ENCODE measurements around the gene TCEAL4. TPM values are rescaled to one million over a fixed set of nuclear protein-coding genes. Genes with fewer than 3 reads are reported as not detected.

Gene TCEAL4
- total RNA-seq, 1 donor = 45.3 TPM

- no peak for TF ChIP-seq CTCF (IDR thresholded peaks at IDR 0.05; ENCODE audit: insufficient read depth, low read depth, low read length)
- H3K4me3 ChIP-seq (ENCODE audit: low read depth, low read length) = peak within 1 kb of the TSS; percentile 69
- DNase-seq (ENCODE audit: low read depth) = peak; percentile 44
Measured at GRCh38 chrX:103628386-103629317, 43.3 kb downstream of the TCEAL4 start, which contains the start of gene TCEAL1. TSS of gene TCEAL1 (plus strand) at chrX:103628975. CDS start at chrX:103629917, 942 bp downstream.

- peak; percentile 59 for TF ChIP-seq CTCF (IDR thresholded peaks at IDR 0.05; ENCODE audit: insufficient read depth, low read depth, low read length)
- DNase-seq (ENCODE audit: low read depth) = peak; percentile 71
Measured at GRCh38 chrX:103629318-103630170, 44.2 kb downstream of the TCEAL4 start.

GRCh38 chrX:103630171-103630511, 44.8 kb downstream of the TCEAL4 start:
- TF ChIP-seq CTCF (IDR thresholded peaks at IDR 0.05; ENCODE audit: insufficient read depth, low read depth, low read length) = no peak
- no peak for DNase-seq (ENCODE audit: low read depth)

More at GRCh38 chrX:103629318-103630170, 44.2 kb downstream of the TCEAL4 start:
- peak overlapping the region; percentile 69 for H3K4me3 ChIP-seq (ENCODE audit: low read depth, low read length)

GRCh38 chrX:103631145-103631544, 45.8 kb downstream of the TCEAL4 start:
- DNase-seq (ENCODE audit: low read depth) = no peak
- no peak for TF ChIP-seq CTCF (IDR thresholded peaks at IDR 0.05; ENCODE audit: insufficient read depth, low read depth, low read length)
- no peak overlapping the region for H3K4me3 ChIP-seq (ENCODE audit: low read depth, low read length)

More at GRCh38 chrX:103630171-103630511, 44.8 kb downstream of the TCEAL4 start:
- H3K4me3 ChIP-seq (ENCODE audit: low read depth, low read length) = peak overlapping the region; percentile 69

- no peak for TF ChIP-seq CTCF (IDR thresholded peaks at IDR 0.05; ENCODE audit: insufficient read depth, low read depth, low read length)
- no peak for DNase-seq (ENCODE audit: low read depth)
- H3K4me3 ChIP-seq (ENCODE audit: low read depth, low read length) = no peak overlapping the region
Measured at GRCh38 chrX:103635436-103635835, 50.1 kb downstream of the TCEAL4 start.

Other genes starting within 250 kb of the TCEAL4 start
- gene TCEAL9, start 229.0 kb upstream of the TCEAL4 start, total RNA-seq = 100 and 114 TPM in 2 replicates
- 208 and 255 TPM in 2 replicates for gene BEX3, start 209.0 kb upstream of the TCEAL4 start, total RNA-seq
- 0.32 and 0.43 TPM in 2 replicates for gene RAB40A, start 66.0 kb upstream of the TCEAL4 start, total RNA-seq
- 10.6 and 19.4 TPM in 2 replicates for gene TCEAL3, start 22.4 kb downstream of the TCEAL4 start, total RNA-seq
- 30.9 and 44.5 TPM in 2 replicates for gene TCEAL1, start 43.5 kb downstream of the TCEAL4 start, total RNA-seq
- gene MORF4L2, start 101.2 kb downstream of the TCEAL4 start, total RNA-seq = 933 and 1,365 TPM in 2 replicates
- 0.32 TPM in 1 of 2 replicates, not detected in the other for gene TMEM31, start 125.4 kb downstream of the TCEAL4 start, total RNA-seq
- gene PLP1, start 191.3 kb downstream of the TCEAL4 start, total RNA-seq = under 0.01 TPM in 2 replicates
- gene RAB9B, start 246.7 kb downstream of the TCEAL4 start, total RNA-seq = 0.64 and 0.86 TPM in 2 replicates